GM21619 (cell line): Measurements from ENCODE around the gene PRX.
"Not testable (repeated sequence)": the region's sequence is repeated elsewhere in the genome, so short reads cannot be mapped to it uniquely, and the experiment has no call there.

Experiments
- ATAC-seq: cut with Tn5 transposase; IDR thresholded peaks from one replicate; pipeline ENCODE4 v1.9.1; 2021; ENCODE audit not compliant: unreplicated experiment

PRX gene

DNA sequence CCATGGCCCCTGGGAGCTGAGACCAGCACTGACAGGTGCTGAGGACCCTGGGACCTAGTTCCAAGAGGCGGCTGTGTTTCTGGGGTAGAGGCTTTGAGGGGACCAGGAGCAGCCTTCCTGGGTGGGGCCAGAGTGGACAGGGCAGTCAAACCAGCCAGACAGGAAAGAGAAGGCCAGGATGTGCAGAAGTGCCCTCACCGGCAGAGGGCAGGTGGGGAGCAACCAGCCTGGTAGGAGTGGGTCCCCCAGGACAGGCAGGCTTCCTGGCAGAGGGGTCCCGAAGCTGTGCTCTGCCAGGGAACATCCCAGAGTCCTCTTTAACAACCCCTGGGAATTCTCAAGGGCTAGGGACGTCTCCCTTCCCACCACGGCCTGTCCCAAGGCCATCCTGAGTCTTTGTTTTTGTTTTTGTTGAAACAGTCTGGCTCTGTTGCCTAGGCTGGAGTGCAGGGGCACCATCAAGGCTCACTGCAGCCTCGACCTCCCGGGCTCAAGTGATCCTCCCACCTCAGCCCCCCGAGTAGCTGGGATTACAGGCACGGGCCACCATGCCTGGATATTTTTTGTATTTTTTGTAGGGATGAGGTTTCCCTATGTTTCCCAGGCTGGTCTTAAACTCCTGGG lies 20.2 kb downstream of the PRX start:
- no peak for ATAC-seq

DNA sequence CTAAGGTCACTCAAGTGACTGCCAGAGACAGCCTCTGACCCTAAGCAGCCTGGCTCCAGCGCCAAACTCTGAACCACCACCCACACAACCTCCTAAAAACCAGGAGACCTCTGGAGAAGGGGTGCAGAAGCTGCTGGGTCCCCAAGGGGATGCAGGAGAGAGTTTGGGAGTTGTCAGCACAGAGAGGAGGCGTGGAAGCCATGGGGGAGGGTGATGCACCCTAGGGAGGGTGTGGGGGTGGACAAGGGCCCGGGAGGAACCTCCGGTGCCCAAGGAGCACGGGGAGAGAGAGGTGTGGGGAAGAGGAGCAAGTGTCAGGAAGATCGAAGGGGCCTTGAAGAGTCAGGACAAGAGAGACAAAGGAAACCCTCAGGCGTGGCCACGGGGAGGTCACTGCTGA lies 21.1 kb downstream of the PRX start:
- ATAC-seq: no peak

DNA sequence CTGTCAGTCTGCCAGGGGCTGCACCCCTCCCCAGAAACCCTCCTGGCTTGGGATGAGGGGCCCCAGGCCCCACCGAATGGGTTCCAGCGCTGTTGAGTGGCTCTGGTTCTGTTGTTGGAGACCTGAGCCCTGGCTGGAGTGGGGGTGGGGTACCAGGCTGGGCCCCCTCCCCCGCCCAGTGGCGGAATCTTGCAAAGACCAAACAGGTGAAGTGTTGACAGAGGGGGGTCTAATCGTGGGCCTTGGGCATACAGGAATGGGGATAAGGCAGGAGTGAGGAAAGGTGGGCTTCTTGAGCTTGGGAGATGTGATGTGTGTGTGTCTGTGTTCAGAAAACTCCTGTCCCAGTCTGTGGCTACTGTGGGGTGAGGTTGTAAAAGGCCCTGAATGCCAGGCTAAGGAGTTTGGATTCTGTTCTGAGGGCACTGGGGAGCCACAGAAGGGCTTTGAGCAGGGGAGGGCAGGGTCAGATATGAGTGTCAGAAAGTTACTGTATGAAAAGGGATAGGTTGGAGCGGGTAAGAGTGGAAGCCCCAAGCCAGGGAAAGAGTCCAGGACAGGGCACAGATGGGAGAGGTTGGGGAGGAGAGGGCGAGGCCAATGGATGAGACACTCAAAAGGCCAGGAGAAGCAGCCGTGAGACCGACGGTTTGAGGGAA lies 23.0 kb downstream of the PRX start, which contains the start of gene HIPK4:
Gene HIPK4 (minus strand): TSS at position 98 of the 659 bp plus-strand sequence. CDS start 279 bp downstream, outside the sequence.
- ATAC-seq: no peak

DNA sequence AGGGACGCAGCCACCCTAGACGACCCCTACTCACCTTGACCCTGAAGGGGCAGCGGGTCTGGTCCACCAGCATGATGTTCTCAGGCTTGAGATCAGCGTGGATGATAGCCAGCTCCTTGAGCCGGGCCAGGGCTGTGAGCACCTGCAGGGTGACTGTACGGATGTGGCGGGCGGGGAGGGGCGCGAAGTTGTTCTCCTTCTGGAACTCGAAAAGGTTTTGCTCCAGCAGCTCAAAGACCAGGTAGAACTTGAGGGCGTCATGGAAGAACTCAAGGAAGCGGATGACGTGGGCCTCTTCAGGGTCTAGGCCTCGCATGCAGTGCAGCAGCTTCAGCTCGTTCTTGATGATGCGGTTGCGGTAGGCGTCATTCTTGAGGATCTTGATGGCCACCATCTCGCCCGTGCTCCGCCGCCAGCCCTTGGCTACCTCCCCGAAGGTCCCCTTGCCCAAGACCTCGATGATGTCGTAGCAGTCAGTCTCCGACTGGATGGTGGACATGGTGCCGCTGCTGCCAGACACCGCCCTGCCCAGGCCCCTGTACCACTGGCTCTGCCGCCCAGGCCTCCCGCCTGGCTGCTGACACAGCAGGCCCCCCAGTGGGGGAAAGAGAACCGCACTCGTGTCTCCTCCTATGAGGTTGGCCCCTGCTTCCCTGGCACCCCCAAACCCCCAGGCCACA lies 23.6 kb downstream of the PRX start:
- ATAC-seq: no peak

DNA sequence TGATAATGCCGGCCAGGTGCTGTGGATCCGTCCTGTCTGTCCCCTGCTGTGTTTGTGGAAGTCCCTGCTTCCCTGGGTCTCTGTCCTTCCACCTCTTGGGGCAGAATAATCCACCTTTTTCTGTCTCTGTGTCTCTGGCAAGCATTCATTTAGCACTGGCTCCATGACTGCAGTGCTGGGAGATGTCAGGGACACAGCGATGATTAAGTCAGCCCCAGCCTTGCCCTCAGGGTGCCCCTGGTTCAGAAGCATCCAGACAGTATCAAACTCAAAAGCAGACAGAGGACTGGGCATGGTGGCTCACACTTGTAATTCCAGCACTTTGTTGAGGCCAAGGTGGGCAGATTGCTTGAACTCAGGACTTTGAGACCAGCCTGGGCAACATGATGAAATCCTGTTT lies 24.7 kb downstream of the PRX start:
- ATAC-seq: no peak

DNA sequence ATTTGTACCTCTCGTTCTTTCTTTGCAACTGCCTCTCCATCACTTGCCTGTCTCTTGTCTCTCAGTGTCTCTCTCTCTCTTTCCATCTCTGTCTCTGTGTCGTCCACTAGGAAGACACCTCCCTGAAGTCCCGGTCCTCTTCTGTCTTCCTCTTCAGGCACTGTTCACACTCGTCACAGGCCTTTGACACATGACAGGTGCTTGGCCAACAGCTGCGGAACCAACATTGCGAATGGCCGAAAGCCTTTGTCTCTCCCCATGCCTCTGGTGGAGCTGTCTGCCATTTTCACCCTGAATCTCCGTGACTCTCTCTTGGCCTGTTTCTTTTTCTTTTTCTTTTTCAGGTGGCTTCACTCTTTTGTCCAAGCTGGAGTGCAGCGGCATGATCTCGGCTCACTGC lies 26.0 kb downstream of the PRX start:
- ATAC-seq: no peak

DNA sequence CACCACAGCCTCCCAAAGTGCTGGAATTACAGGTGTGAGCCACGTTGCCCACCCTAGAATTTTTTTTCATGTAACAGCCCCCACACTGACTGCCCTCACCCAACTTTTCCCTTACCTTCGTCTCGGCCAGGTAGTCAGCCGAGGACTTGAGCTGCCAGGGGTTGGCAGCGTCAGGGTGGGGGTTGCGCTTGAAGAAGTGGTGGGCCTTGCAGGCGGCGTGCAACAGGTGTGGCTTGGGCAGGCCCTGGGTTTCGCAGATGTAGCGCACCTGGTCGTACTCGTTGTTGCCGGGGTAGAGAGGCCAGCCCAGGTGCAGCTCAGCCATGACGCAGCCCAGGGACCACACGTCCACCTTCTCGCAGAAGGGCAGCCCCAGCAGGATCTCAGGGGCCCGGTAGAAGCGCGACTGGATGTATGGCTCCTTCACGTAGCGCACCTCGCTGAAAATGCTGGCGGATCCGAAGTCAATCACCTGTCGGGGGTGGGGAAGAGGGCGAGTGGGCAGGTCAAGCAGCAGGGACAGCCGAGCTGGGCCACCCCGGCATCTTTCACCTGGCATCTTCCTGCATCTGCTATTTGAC lies 29.4 kb downstream of the PRX start:
- no peak for ATAC-seq

DNA sequence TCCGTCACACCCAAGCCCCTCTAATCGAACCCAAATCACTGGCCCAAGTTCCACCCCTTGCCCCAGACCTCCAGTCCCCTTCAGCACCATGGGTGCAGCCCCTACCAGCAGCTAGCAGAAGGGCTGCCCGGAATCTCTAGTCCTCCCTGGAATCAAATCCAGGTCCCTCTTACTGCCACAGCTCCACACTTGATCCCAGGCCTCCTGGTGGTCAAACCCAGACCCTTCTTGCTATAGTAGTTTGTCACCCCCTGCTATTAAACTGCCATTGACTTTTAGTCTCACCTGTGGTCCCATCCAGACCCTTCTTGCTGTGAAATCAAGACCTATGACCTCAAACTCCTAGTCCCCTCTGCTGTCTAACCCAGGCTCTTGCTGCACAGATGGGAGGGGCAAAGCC lies 31.9 kb downstream of the PRX start:
- ATAC-seq: no peak

DNA sequence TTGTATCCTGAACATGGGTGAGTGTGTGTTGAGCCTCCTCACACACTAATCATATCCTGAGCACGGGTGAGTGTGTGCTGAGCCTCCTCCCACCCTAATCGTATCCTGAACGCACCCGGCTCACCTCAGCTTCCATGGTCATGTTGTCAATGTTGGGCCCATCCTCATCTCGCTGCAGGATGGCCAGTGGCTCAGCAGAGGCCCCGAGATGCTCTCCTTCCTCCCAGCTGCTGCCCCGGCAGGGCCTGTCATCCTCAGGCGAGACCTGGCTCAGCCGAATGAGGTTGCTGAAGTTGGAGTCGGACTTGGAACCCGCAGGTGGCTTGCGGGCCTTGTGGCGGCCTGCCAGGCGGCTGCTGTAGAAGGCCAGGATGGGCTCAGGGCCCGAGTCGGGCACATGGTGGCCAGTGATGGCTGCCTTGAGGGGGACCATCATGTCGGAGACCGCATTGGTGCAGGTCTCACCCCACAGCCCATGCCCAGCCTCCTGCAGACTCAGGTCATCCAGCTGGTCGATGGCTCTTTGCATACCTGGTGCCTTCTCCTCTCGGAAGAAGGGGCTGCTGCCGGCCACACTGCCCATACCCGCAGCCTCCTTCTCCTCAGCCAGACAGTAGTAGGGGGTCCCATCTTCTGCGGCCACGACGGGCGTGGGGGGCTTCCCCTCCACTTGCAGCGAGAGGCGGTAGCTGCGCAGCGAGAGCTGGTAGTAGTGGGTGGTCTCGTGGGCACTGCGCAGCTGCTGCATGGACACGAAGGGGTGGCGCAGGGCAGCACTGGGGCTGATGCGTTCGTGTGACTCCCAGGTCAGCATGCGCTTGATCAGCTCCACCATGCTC lies 32.8 kb downstream of the PRX start:
- no peak for ATAC-seq

DNA sequence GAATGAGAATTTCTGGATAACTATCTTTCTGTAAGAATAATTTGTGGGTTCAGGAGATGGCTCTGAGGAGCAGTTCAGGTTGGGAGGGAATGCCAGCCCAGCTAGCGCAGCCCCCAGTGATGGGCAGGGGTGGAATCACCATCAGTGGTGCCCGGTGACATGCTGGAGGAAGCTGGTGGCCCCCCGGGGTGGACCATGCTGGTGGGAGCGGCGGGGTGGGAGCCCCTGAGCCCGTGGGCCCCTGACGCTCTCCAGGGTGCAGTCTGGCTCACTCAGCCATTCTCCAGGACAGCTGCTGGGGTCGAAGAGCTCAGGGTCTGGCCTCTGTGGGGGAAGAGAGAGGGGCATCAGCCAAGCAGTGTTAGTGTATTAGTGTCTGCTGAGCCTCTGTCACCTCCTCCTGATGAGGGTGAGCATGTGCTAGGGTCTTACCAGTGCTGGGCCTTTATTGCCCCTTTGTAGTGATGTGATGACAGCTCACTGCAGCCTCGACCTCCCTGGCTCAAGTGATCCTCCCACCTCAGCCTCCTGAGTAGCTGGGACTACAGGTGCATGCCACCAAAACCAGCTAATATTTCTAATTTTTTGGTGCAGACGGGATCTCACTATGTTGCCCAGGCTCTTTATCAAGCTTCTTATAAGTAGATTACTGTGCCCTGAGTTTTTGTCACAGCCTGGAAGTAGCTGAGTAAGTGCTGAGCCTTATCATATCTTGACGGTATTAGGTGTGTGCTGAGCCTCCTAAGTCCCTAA lies 33.6 kb downstream of the PRX start:
- ATAC-seq: no peak

DNA sequence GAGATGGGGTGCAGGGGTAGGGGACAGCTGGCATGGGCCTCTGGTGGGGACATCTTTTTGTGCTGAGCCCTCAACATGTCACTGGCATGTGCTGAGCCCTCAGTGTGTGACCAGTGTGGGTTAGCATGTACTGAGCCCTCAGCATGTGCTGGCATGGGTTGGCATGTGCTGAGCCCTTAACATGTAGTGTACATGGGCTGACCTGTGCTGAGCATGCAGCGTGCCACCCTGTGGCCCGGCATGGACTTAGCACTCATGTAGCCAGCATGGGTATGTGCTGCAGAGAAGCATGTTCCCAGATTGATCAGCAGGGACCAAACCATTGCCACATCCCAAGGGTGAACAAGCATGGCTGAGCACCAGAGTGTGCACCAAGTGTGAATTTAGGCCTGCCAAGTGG lies 34.7 kb downstream of the PRX start:
- ATAC-seq: no peak

DNA sequence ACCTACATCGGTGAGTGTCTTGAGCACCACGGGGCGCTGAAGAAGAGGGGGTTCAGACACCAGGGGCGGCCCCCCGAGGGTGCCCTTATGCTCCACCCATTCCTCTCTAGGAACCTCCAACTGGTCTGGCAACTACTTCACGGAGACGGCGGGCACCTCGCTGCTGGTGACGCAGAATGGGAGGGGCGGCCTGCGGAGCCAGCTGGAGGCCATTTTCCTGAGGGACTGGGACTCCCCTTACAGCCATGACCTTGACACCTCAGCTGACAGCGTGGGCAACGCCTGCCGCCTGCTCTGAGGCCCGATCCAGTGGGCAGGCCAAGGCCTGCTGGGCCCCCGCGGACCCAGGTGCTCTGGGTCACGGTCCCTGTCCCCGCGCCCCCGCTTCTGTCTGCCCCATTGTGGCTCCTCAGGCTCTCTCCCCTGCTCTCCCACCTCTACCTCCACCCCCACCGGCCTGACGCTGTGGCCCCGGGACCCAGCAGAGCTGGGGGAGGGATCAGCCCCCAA lies 35.2 kb downstream of the PRX start:
- no peak for ATAC-seq

DNA sequence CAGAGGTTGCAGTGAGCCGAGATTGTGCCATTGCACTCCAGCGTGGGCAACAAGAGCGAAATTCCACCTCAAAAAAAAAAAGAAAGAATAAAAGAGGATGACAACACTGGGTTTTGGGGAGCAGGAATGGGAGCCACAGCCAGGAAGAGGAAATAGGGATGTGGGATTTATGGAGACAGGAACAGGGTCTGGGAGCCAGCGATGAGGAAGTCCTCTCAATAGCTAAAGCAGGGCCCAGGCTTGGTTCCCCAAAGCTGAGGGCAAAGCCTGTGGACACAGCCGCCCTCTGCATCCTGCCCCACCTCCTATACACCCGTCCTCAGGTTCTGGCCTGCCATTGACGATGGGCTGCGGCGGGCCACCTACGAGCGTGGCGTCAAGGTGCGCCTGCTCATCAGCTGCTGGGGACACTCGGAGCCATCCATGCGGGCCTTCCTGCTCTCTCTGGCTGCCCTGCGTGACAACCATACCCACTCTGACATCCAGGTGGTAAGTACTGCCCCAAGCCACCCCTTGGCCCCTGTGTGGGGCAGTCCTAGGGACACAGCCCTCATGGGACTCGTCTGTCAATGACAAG lies 36.8 kb downstream of the PRX start:
- no peak for ATAC-seq

DNA sequence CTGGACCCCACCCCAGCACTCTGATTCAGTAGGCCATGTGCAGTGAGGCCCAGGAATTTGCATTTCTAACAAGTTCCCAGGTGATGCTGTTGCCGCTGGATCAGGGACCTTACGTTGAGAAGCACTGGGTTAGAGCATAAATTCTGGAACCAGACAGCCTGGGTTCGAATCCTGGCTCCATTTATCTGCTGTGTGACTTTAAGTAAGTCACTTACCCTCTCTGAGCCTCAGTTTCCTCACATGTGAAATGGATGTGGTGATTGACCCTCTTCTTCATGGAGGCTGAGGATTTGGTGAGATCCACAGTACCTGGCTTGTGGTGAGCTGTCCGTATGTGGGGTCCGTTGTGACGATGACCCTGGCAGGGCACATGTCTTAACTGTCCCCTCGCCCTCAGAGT lies 39.1 kb downstream of the PRX start:
- ATAC-seq: no peak

DNA sequence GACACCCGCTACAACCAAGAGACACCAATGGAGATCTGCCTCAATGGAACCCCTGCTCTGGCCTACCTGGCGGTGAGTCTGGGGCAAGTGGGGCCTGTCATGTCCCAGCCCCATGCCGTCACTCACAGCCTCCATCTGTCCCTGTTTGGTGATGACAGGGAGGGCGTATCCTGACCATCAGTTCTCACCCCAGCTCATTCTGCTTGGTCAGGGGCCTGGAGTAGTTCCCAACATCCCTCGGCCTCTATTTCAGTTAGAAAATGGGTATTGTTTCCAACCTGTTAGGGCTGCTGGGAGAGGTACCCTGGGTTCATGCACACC lies 41.4 kb downstream of the PRX start:
- no peak for ATAC-seq

DNA sequence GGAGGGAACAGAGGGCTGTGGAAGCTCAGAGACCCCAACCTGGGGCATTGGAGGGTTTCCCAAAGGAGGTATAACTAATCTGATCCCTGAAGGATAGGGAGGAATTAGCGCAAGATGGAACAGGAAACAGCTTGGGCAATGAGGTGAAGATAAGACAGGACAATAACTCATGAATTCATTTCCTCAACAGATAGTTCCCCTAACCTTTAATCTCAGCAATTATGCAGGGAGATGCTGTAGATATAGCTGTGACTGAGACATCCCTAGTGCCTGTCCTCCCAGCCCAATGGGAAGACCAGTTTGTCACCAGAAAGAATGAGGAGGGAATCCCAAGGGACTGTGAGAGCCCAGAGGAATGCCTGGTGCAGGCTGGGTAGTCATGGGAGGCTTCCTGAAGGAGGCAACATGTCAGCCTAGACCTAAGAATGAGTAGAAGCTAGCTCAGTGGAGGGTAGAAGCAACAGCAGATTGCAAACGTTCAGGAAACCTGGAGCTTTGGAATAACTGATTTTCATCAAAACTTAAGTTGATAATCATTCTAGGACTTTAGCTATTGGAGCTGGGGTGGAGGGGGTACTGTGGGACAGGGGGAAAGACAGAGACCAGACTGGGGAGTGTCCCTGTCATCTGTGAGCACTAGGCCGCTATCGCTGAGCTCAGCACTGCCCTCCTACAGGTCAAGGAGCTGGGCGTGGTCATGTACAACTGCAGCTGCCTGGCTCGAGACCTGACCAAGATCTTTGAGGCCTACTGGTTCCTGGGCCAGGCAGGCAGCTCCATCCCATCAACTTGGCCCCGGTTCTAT lies 42.0 kb downstream of the PRX start:
- ATAC-seq: no peak

DNA sequence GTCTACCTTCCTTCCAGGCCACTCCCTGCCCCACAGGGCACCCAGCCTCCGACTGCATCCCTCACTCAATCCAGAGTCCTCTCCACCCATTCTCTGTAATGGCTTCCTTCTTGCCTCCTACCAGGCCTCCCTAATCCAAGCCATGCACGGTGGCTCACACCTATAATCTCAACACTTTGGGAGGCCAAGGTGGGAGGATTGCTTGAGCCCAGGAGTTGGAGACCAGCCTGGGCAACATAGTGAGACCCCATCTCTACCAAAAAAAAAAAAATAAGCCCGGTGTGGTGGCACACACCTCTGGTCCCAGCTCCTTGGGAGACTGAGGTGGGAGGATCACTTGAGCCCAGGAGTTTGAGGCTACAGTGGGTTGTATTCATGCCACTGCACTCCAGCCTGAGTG lies 42.9 kb downstream of the PRX start:
- not testable (repeated sequence) for ATAC-seq

DNA sequence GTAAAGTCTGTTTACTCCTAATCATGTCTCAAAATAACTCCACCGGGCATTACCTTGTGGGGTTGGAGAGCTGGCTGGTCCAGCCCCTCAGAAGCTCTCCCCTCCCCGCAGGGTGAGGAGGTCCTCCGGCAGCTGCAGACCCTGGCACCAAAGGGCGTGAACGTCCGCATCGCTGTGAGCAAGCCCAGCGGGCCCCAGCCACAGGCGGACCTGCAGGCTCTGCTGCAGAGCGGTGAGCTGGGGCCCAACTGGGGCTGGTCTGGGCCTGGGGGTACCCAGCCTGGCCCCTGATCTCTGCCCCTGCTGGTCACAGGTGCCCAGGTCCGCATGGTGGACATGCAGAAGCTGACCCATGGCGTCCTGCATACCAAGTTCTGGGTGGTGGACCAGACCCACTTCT lies 43.4 kb downstream of the PRX start:
- ATAC-seq: no peak
